Ishikawa (cell line): ENCODE data around the gene NAPB.

Experiments used
- CEBPB ChIP-seq: IDR thresholded peaks from 2 replicates; pipeline ENCODE4 v1.6.1; 2012
- CREB1 ChIP-seq: IDR thresholded peaks from 2 replicates; pipeline ENCODE4 v1.6.1; 2012; ENCODE audit warnings: low read depth
- EGR1 ChIP-seq: IDR thresholded peaks from 2 replicates; pipeline ENCODE4 v1.6.1; 2012
- EP300 ChIP-seq: IDR thresholded peaks from 2 replicates; pipeline ENCODE4 v1.6.1; 2012; ENCODE audit warnings: borderline replicate concordance
- FOXM1 ChIP-seq: IDR thresholded peaks from 2 replicates; pipeline ENCODE4 v1.6.1; 2012; ENCODE audit warnings: low read depth, borderline replicate concordance
- NFIC ChIP-seq: IDR thresholded peaks from 2 replicates; pipeline ENCODE4 v1.6.1; 2012
- RAD21 ChIP-seq: IDR thresholded peaks from 2 replicates; pipeline ENCODE4 v1.6.1; 2012; ENCODE audit warnings: low read depth
- TAF1 ChIP-seq: IDR thresholded peaks from 2 replicates; pipeline ENCODE4 v1.6.1; 2012; ENCODE audit warnings: low read depth, mild to moderate bottlenecking
- TCF12 ChIP-seq: IDR thresholded peaks from 2 replicates; pipeline ENCODE4 v1.6.1; 2012; ENCODE audit warnings: low read depth
- TEAD4 ChIP-seq: IDR thresholded peaks from 2 replicates; pipeline ENCODE4 v1.6.1; 2012
- YY1 ChIP-seq: IDR thresholded peaks from 2 replicates; pipeline ENCODE4 v1.6.1; 2012; ENCODE audit warnings: low read depth
- ZBTB7A ChIP-seq: IDR thresholded peaks from 2 replicates; pipeline ENCODE4 v1.6.1; 2012; ENCODE audit warnings: low read depth
- TF ChIP-seq, protein P1 (sequence below): IDR thresholded peaks from 2 replicates; pipeline ENCODE4 v1.6.1; 2012; ENCODE audit warnings: low read depth, mild to moderate bottlenecking
- TF ChIP-seq, protein P2 (sequence below): IDR thresholded peaks from 2 replicates; pipeline ENCODE4 v1.6.1; 2012
- TF ChIP-seq, protein P3 (sequence below): IDR thresholded peaks from 2 replicates; pipeline ENCODE4 v1.6.1; 2012

The NAPB gene

DNA sequence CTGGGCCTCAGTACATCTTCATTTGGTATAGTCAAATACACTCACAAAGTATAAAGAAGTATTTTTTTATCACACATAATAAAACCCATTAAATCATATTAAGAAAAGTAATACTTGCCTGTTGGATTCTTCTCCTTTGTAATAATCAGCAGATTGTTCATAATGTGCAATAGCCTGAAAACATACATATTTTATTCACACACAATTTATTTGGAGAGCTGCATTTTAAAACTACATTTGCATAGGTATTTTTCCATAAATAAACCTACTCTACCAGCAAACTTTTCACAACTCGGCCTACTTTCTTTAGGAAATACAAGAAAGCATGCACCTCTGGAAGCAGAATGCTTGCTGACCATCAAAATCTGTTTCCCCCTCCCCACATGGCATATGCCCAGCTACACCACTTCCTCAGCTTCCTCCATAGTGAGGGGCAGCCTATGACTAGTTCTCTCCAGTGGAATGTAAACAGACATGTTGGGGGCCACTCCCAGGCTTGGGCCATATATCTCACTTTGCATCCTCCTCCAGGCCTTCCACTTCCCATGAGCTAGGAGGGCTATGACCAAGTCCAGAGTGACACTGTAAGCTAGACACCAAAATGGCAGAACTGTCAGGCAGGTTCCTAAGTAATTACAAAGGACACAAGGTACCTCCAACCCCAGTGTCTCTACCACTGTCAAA lies 31.1 kb downstream of the NAPB start:
- TF ChIP-seq EP300, result no peak

DNA sequence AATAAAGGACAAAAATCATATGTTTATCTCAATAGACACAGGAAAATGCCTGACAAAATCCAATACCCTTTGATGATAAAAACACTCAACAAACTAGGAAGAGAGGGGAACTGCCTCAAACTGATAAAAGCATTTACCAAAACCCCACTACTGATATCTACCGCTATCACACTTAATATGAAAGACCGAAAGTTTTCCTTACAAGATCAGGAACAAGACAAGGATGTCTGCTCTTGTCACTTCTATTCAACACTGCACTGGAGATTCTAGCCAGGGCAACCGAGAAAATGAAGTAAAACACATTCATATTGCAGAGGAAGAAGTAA lies 34.2 kb downstream of the NAPB start:
- TF ChIP-seq EP300 (no peak), ZBTB7A (no peak), RAD21 (no peak), TAF1 (no peak), YY1 (no peak), NFIC (no peak), FOXM1 (no peak), CEBPB (no peak), TEAD4 (no peak)
- TF ChIP-seq, protein P1, sequence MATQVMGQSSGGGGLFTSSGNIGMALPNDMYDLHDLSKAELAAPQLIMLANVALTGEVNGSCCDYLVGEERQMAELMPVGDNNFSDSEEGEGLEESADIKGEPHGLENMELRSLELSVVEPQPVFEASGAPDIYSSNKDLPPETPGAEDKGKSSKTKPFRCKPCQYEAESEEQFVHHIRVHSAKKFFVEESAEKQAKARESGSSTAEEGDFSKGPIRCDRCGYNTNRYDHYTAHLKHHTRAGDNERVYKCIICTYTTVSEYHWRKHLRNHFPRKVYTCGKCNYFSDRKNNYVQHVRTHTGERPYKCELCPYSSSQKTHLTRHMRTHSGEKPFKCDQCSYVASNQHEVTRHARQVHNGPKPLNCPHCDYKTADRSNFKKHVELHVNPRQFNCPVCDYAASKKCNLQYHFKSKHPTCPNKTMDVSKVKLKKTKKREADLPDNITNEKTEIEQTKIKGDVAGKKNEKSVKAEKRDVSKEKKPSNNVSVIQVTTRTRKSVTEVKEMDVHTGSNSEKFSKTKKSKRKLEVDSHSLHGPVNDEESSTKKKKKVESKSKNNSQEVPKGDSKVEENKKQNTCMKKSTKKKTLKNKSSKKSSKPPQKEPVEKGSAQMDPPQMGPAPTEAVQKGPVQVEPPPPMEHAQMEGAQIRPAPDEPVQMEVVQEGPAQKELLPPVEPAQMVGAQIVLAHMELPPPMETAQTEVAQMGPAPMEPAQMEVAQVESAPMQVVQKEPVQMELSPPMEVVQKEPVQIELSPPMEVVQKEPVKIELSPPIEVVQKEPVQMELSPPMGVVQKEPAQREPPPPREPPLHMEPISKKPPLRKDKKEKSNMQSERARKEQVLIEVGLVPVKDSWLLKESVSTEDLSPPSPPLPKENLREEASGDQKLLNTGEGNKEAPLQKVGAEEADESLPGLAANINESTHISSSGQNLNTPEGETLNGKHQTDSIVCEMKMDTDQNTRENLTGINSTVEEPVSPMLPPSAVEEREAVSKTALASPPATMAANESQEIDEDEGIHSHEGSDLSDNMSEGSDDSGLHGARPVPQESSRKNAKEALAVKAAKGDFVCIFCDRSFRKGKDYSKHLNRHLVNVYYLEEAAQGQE, result no peak
- TF ChIP-seq, protein P2, sequence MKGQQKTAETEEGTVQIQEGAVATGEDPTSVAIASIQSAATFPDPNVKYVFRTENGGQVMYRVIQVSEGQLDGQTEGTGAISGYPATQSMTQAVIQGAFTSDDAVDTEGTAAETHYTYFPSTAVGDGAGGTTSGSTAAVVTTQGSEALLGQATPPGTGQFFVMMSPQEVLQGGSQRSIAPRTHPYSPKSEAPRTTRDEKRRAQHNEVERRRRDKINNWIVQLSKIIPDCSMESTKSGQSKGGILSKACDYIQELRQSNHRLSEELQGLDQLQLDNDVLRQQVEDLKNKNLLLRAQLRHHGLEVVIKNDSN, result no peak

DNA sequence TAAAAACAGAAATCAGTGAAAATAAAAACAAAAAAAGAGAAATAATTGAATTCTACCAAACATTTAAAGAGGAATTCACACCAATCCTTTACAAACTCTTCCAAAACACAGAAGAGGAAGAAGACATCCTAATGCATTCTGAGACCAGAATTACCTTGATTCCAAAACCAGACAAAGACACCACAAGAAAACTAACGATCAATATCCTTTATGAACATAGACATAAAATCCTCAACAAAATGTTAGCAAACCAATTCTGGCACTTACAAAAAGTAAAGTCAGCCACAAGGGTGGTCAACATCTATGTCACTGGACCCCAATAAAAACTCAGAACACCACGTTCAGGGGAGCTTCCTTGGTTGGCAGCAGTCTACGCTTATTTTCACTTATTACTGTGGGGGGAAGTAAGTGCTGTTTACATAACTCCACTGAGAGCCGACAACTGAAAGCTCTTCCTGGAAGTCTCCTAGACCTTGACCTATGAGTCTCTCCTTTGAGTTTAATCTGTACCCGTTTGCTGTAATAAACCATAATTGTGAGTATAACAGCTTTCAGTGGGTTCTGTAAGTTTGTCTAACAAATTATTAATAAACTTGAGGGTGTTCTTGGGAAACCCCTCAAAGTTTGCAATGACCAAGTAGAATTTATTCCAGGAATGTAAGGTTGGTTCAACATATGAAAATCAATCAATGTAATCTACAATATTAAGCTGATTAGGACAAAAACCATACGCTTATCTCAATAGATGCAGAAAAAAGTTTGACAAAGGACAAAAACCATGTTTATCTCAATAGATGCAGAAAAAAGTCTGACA lies 34.8 kb downstream of the NAPB start:
- TF ChIP-seq RAD21, result no peak
- TF ChIP-seq ZBTB7A, result no peak
- TF ChIP-seq EGR1, result no peak
- TF ChIP-seq EP300, result no peak
- TF ChIP-seq, protein P2, result no peak
- TF ChIP-seq YY1, result no peak
- no peak for TF ChIP-seq CEBPB
- no peak for TF ChIP-seq TCF12
- no peak for TF ChIP-seq NFIC
- TF ChIP-seq, protein P1, result no peak
- TF ChIP-seq CREB1, result no peak
- no peak for TF ChIP-seq TEAD4
- TF ChIP-seq, protein P3, sequence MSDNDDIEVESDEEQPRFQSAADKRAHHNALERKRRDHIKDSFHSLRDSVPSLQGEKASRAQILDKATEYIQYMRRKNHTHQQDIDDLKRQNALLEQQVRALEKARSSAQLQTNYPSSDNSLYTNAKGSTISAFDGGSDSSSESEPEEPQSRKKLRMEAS, result no peak

DNA sequence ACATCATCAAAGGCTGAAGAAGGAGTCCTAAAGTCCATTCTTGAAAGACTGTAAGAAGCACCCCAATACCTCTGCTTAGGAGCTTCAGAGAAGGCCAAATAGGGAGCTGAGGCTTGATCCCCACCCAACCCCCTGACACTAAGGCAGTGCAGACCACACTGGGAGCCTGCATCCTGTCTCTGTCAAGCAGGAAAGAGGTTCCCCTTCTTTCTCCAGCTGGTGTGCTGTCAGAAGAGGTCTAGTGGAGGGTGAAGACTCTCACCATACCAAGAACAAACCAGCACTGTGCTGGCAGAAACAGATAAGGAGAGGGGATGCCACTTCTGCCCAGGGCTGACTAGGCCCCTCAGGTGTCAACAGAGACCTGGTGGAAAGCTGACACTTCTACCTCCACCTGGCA lies 39.4 kb downstream of the NAPB start:
- TF ChIP-seq, protein P2, result no peak
- TF ChIP-seq RAD21 (no peak), TAF1 (no peak), TEAD4 (no peak), CREB1 (no peak), NFIC (no peak), CEBPB (no peak), FOXM1 (no peak), ZBTB7A (no peak), TCF12 (no peak), YY1 (no peak), EGR1 (no peak), EP300 (no peak)
- TF ChIP-seq, protein P1, result no peak
- TF ChIP-seq, protein P3, result no peak
